ENCODE measurements around the gene EPS8.

- TF ChIP-seq CTCF (IDR thresholded peaks at IDR 0.05) = no peak
- TF ChIP-seq POLR2A (IDR thresholded peaks at IDR 0.05) = no peak
Measured at GRCh38 chr12:15769586-15769985, 19.6 kb downstream of the EPS8 start.

Measured in lower leg skin (tissue), 3 donors.